Stimulated activated CD4-positive, alpha-beta T cell treated with anti-CD3 and anti-CD28 coated beads, Interleukin-15, amount 100 ng/mL, for 1 hour (primary cell): ENCODE measurements around the gene PUM2.

Experiments
- DNase-seq, 2 donors: peaks; one replicate each; pipeline ENCODE4 v3.0.0-alpha.2; 2020; ENCODE audit warnings: low read depth in 1 of 2, low spot score in 1 of 2

The PUM2 gene

GRCh38 chr2:20220806-20221554 lies 129.7 kb downstream of the PUM2 start:
- no peak for DNase-seq

GRCh38 chr2:20219763-20220380 lies 130.8 kb downstream of the PUM2 start:
- DNase-seq: no peak

- DNase-seq: no peak
Observed at GRCh38 chr2:20218331-20219320, 132.0 kb downstream of the PUM2 start.

- DNase-seq: no peak
Observed at GRCh38 chr2:20217041-20217970, 133.3 kb downstream of the PUM2 start.

- DNase-seq: no peak
Observed at GRCh38 chr2:20216130-20217025, 134.3 kb downstream of the PUM2 start.

GRCh38 chr2:20215183-20216040 lies 135.2 kb downstream of the PUM2 start:
- no peak for DNase-seq

- no peak for DNase-seq
Observed at GRCh38 chr2:20214566-20215182, 136.0 kb downstream of the PUM2 start.

GRCh38 chr2:20213651-20214565 lies 136.7 kb downstream of the PUM2 start:
- no peak for DNase-seq

- no peak for DNase-seq
Observed at GRCh38 chr2:20212871-20213503, 137.7 kb downstream of the PUM2 start.

GRCh38 chr2:20212459-20212870 lies 138.2 kb downstream of the PUM2 start:
- no peak for DNase-seq

- DNase-seq: no peak
Observed at GRCh38 chr2:20211860-20212458, 138.7 kb downstream of the PUM2 start.

- no peak for DNase-seq
Observed at GRCh38 chr2:20211420-20211819, 139.2 kb downstream of the PUM2 start.

GRCh38 chr2:20210462-20210861 lies 140.2 kb downstream of the PUM2 start:
- DNase-seq: no peak

GRCh38 chr2:20209373-20210109 lies 141.1 kb downstream of the PUM2 start:
- DNase-seq: no peak

GRCh38 chr2:20208476-20208859 lies 142.2 kb downstream of the PUM2 start:
- no peak for DNase-seq

GRCh38 chr2:20207051-20207450 lies 143.6 kb downstream of the PUM2 start:
- DNase-seq: no peak
